ENCODE measurements around the gene FAM83E. TPM values are rescaled to one million over a fixed set of nuclear protein-coding genes. Genes with fewer than 3 reads are reported as not detected.

FAM83E gene
- total RNA-seq: 0.30 and 0.88 TPM in 2 replicates

GRCh38 chr19:48614436-48615230 lies at the start of gene FAM83E:
FAM83E (minus strand) TSS chr19:48615076; CDS start chr19:48613372, 1,704 bp downstream.

GRCh38 chr19:48646001-48646721 lies 31.3 kb upstream of the FAM83E start, which contains the start of gene CA11:
CA11 (minus strand) TSS chr19:48646187; CDS start chr19:48645632, 555 bp downstream.

GRCh38 chr19:48636859-48637448 lies 22.1 kb upstream of the FAM83E start, which contains the start of gene DBP:
DBP (minus strand) TSS chr19:48637379; CDS start chr19:48636994, 385 bp downstream.

GRCh38 chr19:48618916-48619691 lies 4.2 kb upstream of the FAM83E start, which contains the start of the genes RPL18 and SPHK2:
RPL18 (minus strand) TSS chr19:48619178; CDS start chr19:48619143, 35 bp downstream.
SPHK2 (plus strand) TSS chr19:48619506; CDS start chr19:48620515, 1,009 bp downstream.

GRCh38 chr19:48606463-48607358 lies 8.2 kb downstream of the FAM83E start, which contains the start of gene SPACA4:
SPACA4 (plus strand) TSS chr19:48606742; CDS start chr19:48606979, 237 bp downstream.

Other genes with a start within 250 kb of the FAM83E start
- gene KDELR1, start 223.5 kb downstream of the FAM83E start, total RNA-seq: 76.6 and 96.8 TPM in 2 replicates
- 1.5 and 2.5 TPM in 2 replicates for gene GRIN2D, start 221.4 kb downstream of the FAM83E start, total RNA-seq
- gene GRWD1, start 169.1 kb downstream of the FAM83E start, total RNA-seq: 26.1 and 50.7 TPM in 2 replicates
- gene KCNJ14, start 159.5 kb downstream of the FAM83E start, total RNA-seq: 0.59 and 1.5 TPM in 2 replicates
- 33.5 and 37.4 TPM in 2 replicates for gene CYTH2, start 145.7 kb downstream of the FAM83E start, total RNA-seq
- gene LMTK3, start 103.2 kb downstream of the FAM83E start, total RNA-seq: 1.7 and 2.1 TPM in 2 replicates
- gene SULT2B1, start 62.9 kb downstream of the FAM83E start, total RNA-seq: not detected in 2 replicates
- not detected in 2 replicates for gene SPACA4, start 8.3 kb downstream of the FAM83E start, total RNA-seq
- gene RPL18, start 4.1 kb upstream of the FAM83E start, total RNA-seq: 1,037 and 1,647 TPM in 2 replicates
- 8.2 and 8.6 TPM in 2 replicates for gene SPHK2, start 4.4 kb upstream of the FAM83E start, total RNA-seq
- gene DBP, start 22.3 kb upstream of the FAM83E start, total RNA-seq: 1.2 and 3.3 TPM in 2 replicates
- gene CA11, start 31.1 kb upstream of the FAM83E start, total RNA-seq: 0.18 and 0.30 TPM in 2 replicates
- 0.14 TPM in 1 of 2 replicates, not detected in the other for gene NTN5, start 57.9 kb upstream of the FAM83E start, total RNA-seq
- not detected in 2 replicates for gene FUT2, start 80.9 kb upstream of the FAM83E start, total RNA-seq
- gene MAMSTR, start 104.6 kb upstream of the FAM83E start, total RNA-seq: 0.55 and 0.59 TPM in 2 replicates
- 0.74 and 0.89 TPM in 2 replicates for gene RASIP1, start 125.5 kb upstream of the FAM83E start, total RNA-seq
- gene IZUMO1, start 131.8 kb upstream of the FAM83E start, total RNA-seq: under 0.01 TPM in 1 of 2 replicates, not detected in the other
- gene FUT1, start 137.6 kb upstream of the FAM83E start, total RNA-seq: 0.28 and 0.30 TPM in 2 replicates
- gene FGF21, start 140.4 kb upstream of the FAM83E start, total RNA-seq: not detected in 2 replicates
- gene BCAT2, start 196.0 kb upstream of the FAM83E start, total RNA-seq: 17.8 and 34.5 TPM in 2 replicates
- 5.5 and 19.0 TPM in 2 replicates for gene HSD17B14, start 221.4 kb upstream of the FAM83E start, total RNA-seq

Data from smooth muscle cell of the umbilical artery (primary cell).